Measurements from ENCODE around the gene CCDC142.

Gene CCDC142

GRCh38 chr2:74528600-74529356 lies 46.0 kb upstream of the CCDC142 start:
- peak overlapping the region; percentile 97 for H3K4me3 ChIP-seq (ENCODE audit: low read depth, low read length)
- in situ Hi-C loops (cut with HindIII; ENCODE audit: low sequenced_read_pairs), result no loop called here
- no peak for TF ChIP-seq CTCF (IDR thresholded peaks at IDR 0.05; ENCODE audit: low read depth, low read length)
- no peak for DNase-seq (ENCODE audit: low read depth, low spot score)

GRCh38 chr2:74527741-74528140 lies 44.9 kb upstream of the CCDC142 start:
- DNase-seq (ENCODE audit: low read depth, low spot score), result no peak
- no peak for TF ChIP-seq CTCF (IDR thresholded peaks at IDR 0.05; ENCODE audit: low read depth, low read length)
- no peak overlapping the region for H3K4me3 ChIP-seq (ENCODE audit: low read depth, low read length)
- in situ Hi-C loops (cut with HindIII; ENCODE audit: low sequenced_read_pairs), result no loop called here

DNA sequence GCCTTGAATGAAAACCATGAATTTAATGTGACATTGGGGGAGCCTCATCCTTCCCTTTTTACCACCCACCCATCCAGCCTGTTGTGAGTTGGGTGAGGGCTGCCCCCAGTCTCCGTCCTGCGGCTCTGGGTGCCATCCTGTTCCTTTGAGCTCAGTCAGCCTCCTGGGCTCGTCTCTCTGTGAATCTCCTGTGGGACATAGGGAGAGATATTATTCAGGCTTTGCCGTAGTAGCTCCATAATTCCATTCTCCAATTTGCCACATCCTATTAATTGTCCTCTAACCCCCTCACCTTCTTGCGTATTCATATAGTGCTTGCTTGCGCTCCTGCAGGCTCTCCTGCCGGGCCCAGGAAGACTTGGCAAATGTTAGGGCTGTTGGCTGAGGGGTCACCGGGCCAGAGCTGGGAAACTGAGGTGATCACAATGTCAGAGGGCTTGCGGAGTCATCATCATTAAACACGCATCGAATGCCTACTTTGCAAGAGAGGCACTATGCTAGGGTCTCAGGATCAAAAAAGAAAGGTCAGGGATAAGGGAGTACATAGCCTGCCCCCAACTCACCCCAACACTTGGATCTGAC lies 43.9 kb upstream of the CCDC142 start:
- H3K4me3 ChIP-seq (ENCODE audit: low read depth, low read length), result no peak overlapping the region
- no peak for TF ChIP-seq CTCF (IDR thresholded peaks at IDR 0.05; ENCODE audit: low read depth, low read length)
- in situ Hi-C loops (cut with HindIII; ENCODE audit: low sequenced_read_pairs), result no loop called here
- DNase-seq (ENCODE audit: low read depth, low spot score), result no peak

- DNase-seq (ENCODE audit: low read depth, low spot score), result no peak
- no peak for TF ChIP-seq CTCF (IDR thresholded peaks at IDR 0.05; ENCODE audit: low read depth, low read length)
- no peak within 1 kb of the TSS for H3K4me3 ChIP-seq (ENCODE audit: low read depth, low read length)
- in situ Hi-C loops (cut with HindIII; ENCODE audit: low sequenced_read_pairs), result no loop called here
These were observed 43.2 kb upstream of the CCDC142 start, which contains the start of gene DQX1 for GRCh38 chr2:74525717-74526648. Gene DQX1 (minus strand): TSS chr2:74526231. CDS start chr2:74525729, 502 bp downstream.

DNA sequence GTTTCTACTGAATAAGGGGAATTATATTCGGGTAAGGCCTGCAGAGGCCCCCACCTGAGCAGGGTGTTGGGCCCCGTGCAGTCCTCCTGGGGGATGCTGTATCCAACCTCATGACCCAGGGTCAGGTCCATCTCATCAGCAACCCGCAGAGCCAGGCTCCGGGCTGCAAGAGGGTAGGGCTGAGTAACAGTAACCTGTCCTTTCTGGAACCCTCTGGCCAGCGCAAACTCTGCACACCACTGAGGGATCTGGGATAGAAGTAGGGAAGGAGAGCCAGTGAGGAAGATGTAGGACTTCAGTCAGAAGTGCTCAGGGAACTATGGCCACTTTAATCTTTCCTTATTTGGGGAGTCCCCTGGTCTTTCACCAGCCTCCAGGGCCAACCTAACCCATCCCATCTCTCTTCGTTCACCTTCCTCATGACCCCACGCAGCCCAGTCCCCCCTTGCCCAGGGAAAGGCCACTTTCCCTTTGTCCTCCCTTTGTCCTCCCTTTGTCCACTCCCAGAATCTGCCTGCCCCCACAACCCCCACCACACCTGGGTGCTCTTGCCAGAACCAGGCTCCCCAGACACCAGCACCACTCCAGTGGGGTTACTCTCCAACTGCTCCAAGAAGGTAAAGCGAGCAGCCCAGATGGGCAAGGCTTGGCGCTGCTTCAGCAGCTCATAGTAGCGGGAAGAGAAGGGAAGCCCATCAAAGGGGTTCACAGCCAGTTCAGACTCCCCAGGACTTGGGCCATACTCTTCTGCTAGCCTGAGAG lies 42.3 kb upstream of the CCDC142 start:
- no peak overlapping the region for H3K4me3 ChIP-seq (ENCODE audit: low read depth, low read length)
- in situ Hi-C loops (cut with HindIII; ENCODE audit: low sequenced_read_pairs), result no loop called here
- DNase-seq (ENCODE audit: low read depth, low spot score), result no peak
- TF ChIP-seq CTCF (IDR thresholded peaks at IDR 0.05; ENCODE audit: low read depth, low read length), result no peak

DNA sequence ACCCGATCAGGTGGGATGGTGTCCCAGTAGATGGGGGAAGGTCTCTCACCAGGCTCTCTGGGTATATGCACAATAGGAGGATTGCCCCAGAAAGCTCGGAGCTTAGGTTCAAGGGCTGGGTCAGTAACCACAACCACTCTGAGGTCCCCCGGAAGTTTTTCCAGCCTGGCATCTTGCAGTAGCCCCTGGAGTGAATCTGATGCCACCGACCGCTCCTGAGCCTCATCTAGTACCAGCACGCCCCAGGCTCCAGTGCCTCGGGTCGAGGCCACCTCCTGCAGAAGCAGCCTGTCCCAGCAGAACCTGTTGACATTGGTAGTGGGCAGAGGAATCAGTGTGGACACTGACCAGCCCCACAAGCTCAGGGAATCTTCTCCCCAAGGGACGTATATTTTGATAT lies 41.2 kb upstream of the CCDC142 start:
- in situ Hi-C loops (cut with HindIII; ENCODE audit: low sequenced_read_pairs), result no loop called here
- no peak overlapping the region for H3K4me3 ChIP-seq (ENCODE audit: low read depth, low read length)
- DNase-seq (ENCODE audit: low read depth, low spot score), result no peak
- TF ChIP-seq CTCF (IDR thresholded peaks at IDR 0.05; ENCODE audit: low read depth, low read length), result no peak

Data from astrocyte of the spinal cord (primary cell).